HCT116 (cell line): ENCODE results near the gene AKNAD1. TPM values are rescaled to one million over a fixed set of nuclear protein-coding genes. Genes with fewer than 3 reads are reported as not detected.

Source experiments
- ATAC-seq: fragments of 200-7000 bp; cut with Tn5 transposase; 2 replicates; pipeline ENCODE4 v1.9.1; 2020; ENCODE audit warnings: mild to moderate bottlenecking, moderate library complexity
- BruUV-seq: library from RNA; stranded (reverse); fragments of 400-500 nt; replicated peaks from 2 replicates; lab custom pipeline; 2021; lab: Mats Ljungman, UMichigan
- CTCF ChIA-PET: fragments of 300-600 bp; sonication (Branson Sonifier 250); formaldehyde crosslinking; loops from one replicate; lab custom pipeline; 2021; ENCODE audit warnings: antibody characterized with exemption; lab: Charles Lee
- POLR2A ChIA-PET: fragments of 300-600, 350-600 bp; sonication (Branson Sonifier 250); formaldehyde crosslinking; loops from one replicate; lab custom pipeline; 2021; ENCODE audit warnings: antibody characterized with exemption; lab: Charles Lee
- RAD21 ChIA-PET, 2 experiments: fragments of 300-600 bp; sonication (Branson Sonifier 250); formaldehyde crosslinking; loops; one replicate each; lab custom pipeline; 2023; ENCODE audit warnings: low total read pairs in 2 of 2; ENCODE audit not compliant: uncharacterized antibody in 2 of 2, unreplicated experiment in 2 of 2, low non-redundant PET in 1 of 2; lab: Charles Lee
- DNase-seq: peaks from one replicate; pipeline ENCODE4 v3.0.0-alpha.2; 2010; ENCODE audit warnings: low read depth, low spot score
- H2AFZ ChIP-seq: fragments of 200-600 bp; shearing (Covaris generic), sonication (generic); 2 replicates; pipeline ENCODE4 v1.6.1; 2017; ENCODE audit warnings: low read depth, mixed run types, mixed read lengths, antibody characterized with exemption, low read length; ENCODE audit not compliant: poor library complexity, severe bottlenecking
- H3K27ac ChIP-seq: 2 replicates; pipeline ENCODE4 v1.5.1; 2012; ENCODE audit warnings: low read depth, low read length
- H3K27me3 ChIP-seq: fragments of 200-600 bp; sonication (generic); 2 replicates; pipeline ENCODE4 v1.6.1; 2016; ENCODE audit warnings: mixed run types, low read length, mixed read lengths; ENCODE audit not compliant: insufficient read depth
- H3K36me3 ChIP-seq, 2 experiments: fragments of 200-500 bp in 1 of 2; fragments of 200-600 bp in 1 of 2; sonication (Bioruptor generic) in 1 of 2; sonication (generic) in 1 of 2; 2 replicates each; pipeline versions ENCODE4 v1.5.1 to v1.6.1; 2014 to 2016; ENCODE audit warnings: low read length in 2 of 2, inconsistent platforms in 1 of 2, mixed read lengths in 1 of 2, mixed run types in 1 of 2; ENCODE audit not compliant: insufficient read depth in 2 of 2, control insufficient read depth in 1 of 2
- H3K4me1 ChIP-seq, 2 experiments: fragments of 200-600 bp in 1 of 2; sonication (generic) in 1 of 2; 2 replicates each; pipeline versions ENCODE4 v1.5.1 to v1.6.1; 2012 to 2017; ENCODE audit warnings: low read length in 2 of 2, inconsistent platforms in 1 of 2, mild to moderate bottlenecking in 1 of 2, mixed read lengths in 1 of 2, mixed run types in 1 of 2, moderate library complexity in 1 of 2; ENCODE audit not compliant: insufficient read depth in 2 of 2, control insufficient read depth in 1 of 2
- H3K4me2 ChIP-seq: fragments of 200-600 bp; sonication (generic); 2 replicates; pipeline ENCODE4 v1.6.1; 2017; ENCODE audit warnings: mixed run types, low read length, mixed read lengths
- H3K4me3 ChIP-seq, 2 experiments: fragments of 200-600 bp in 1 of 2; sonication (generic) in 1 of 2; replicated peaks in 1 of 2; 2 replicates each; pipeline ENCODE4 v1.5.1; 2011 to 2016; ENCODE audit warnings: low read length in 2 of 2, control low read depth in 1 of 2, low read depth in 1 of 2, mild to moderate bottlenecking in 1 of 2, mixed read lengths in 1 of 2, mixed run types in 1 of 2
- H3K79me2 ChIP-seq: fragments of 200-600 bp; sonication (generic); 2 replicates; pipeline ENCODE4 v1.6.1; 2017; ENCODE audit warnings: mild to moderate bottlenecking, mixed run types, low read length, moderate library complexity, mixed read lengths; ENCODE audit not compliant: insufficient read depth
- H3K9ac ChIP-seq: fragments of 200-600 bp; sonication (generic); 2 replicates; pipeline ENCODE4 v1.6.1; 2016; ENCODE audit warnings: low read length, mixed read lengths
- H3K9me2 ChIP-seq: fragments of 200-600 bp; sonication (generic), shearing (Covaris generic); 2 replicates; pipeline ENCODE4 v1.6.1; 2017; ENCODE audit warnings: mixed run types, mild to moderate bottlenecking, moderate library complexity; ENCODE audit not compliant: insufficient read depth
- H3K9me3 ChIP-seq, 2 experiments: fragments of 200-500 bp in 1 of 2; fragments of 200-600 bp in 1 of 2; sonication (Bioruptor generic) in 1 of 2; sonication (generic) in 1 of 2; 2 replicates each; pipeline ENCODE4 v1.6.1; 2014 to 2017; ENCODE audit warnings: low read length in 2 of 2, mixed read lengths in 2 of 2, inconsistent platforms in 1 of 2, low read depth in 1 of 2, mild to moderate bottlenecking in 1 of 2, mixed run types in 1 of 2, moderate library complexity in 1 of 2; ENCODE audit not compliant: control insufficient read depth in 1 of 2, insufficient read depth in 1 of 2
- H4K20me1 ChIP-seq: fragments of 200-600 bp; sonication (generic), shearing (Covaris generic); 2 replicates; pipeline ENCODE4 v1.6.1; 2017; ENCODE audit warnings: mixed run types, mild to moderate bottlenecking, moderate library complexity; ENCODE audit not compliant: insufficient read depth
- CBX3 ChIP-seq: IDR thresholded peaks from 2 replicates; pipeline ENCODE4 v1.6.1; 2012; ENCODE audit warnings: low read depth
- CEBPB ChIP-seq: IDR thresholded peaks from 2 replicates; pipeline ENCODE4 v1.6.1; 2012; ENCODE audit warnings: low read depth
- EGR1 ChIP-seq: IDR thresholded peaks from 2 replicates; pipeline ENCODE4 v1.6.1; 2012; ENCODE audit warnings: low read depth
- EZH2 ChIP-seq: fragments of 200-600 bp; sonication (generic); IDR thresholded peaks from 2 replicates; pipeline ENCODE4 v1.6.1; 2017; ENCODE audit warnings: antibody characterized with exemption, mixed run types
- EZH2phosphoT487 ChIP-seq: fragments of 200-600 bp; IDR thresholded peaks from 2 replicates; pipeline ENCODE4 v1.6.1; 2018; ENCODE audit warnings: antibody characterized with exemption, borderline replicate concordance
- FOSL1 ChIP-seq: IDR thresholded peaks from 2 replicates; pipeline ENCODE4 v1.6.1; 2012; ENCODE audit warnings: low read depth
- RAD21 ChIP-seq: IDR thresholded peaks from 2 replicates; pipeline ENCODE4 v1.6.1; 2012; ENCODE audit warnings: low read depth, mild to moderate bottlenecking
- SIN3A ChIP-seq: IDR thresholded peaks from 2 replicates; pipeline ENCODE4 v1.6.1; 2012; ENCODE audit warnings: low read depth
- SP1 ChIP-seq: IDR thresholded peaks from 2 replicates; pipeline ENCODE4 v1.6.1; 2012; ENCODE audit warnings: low read depth
- TCF7L2 ChIP-seq: IDR thresholded peaks from 2 replicates; pipeline ENCODE4 v1.7.0; 2011; ENCODE audit warnings: borderline replicate concordance, inconsistent platforms; ENCODE audit not compliant: insufficient read depth, insufficient read length; ENCODE audit errors: extremely low read depth
- YY1 ChIP-seq: IDR thresholded peaks from 2 replicates; pipeline ENCODE4 v1.6.1; 2011; ENCODE audit warnings: low read length, low read depth, moderate library complexity, mild to moderate bottlenecking; ENCODE audit not compliant: insufficient replicate concordance; ENCODE audit errors: extremely low read depth
- intact Hi-C: fragments of 100-400 bp; cut with micrococcal nuclease; formaldehyde crosslinking; loops from 2 replicates; pipeline ENCODE4 v1.10.0; 2022
- total RNA-seq: library from RNA; stranded (reverse); gene quantifications from one replicate; pipeline ENCODE4 v1.2.1, GENCODE V29; 2021; ENCODE audit not compliant: unreplicated experiment
- TF ChIP-seq, protein P1 (sequence below): IDR thresholded peaks from 2 replicates; pipeline ENCODE4 v1.6.1; 2012
- TF ChIP-seq, protein P2 (sequence below): IDR thresholded peaks from 2 replicates; pipeline ENCODE4 v1.6.1; 2012

The AKNAD1 gene
- total RNA-seq, 1 experiment from 2014 or later: 0.15 TPM

DNA sequence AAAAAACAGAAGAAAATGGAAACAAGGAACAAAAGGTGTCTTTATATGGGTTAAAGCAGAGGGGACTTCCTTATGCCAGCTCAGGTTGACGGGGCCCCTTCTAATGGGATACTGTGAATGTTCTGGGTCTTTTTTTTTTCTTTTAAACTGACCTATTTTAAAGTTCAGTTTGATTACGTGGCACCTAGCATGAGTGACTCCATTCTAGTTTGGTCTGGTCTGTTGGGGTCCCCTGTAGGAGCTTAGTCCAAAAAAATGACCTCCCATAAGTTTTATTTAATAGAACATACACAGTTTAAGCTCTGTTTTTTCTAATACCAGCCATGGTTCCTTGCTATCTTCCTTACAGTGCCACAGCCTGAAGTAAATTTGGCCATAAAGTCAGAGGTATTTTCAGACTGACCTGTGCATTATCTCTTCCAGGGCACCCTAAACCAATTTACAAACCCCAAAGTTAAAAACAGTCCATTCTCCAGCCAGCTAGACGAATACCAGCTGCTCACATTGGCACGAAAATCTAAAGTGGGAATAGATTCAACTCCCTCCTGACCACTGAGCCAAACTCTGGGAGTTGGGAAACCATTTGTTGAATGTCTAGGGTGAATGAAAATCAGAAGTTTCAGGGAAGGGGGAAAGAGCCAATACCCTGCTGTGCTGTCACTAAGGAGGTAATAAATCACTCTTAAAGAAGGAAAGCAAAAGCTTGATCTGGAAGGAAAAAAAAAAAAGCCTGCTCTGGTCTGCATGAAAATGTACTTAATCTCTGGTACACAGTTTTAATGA lies 42.4 kb downstream of the AKNAD1 start:
- H3K36me3 ChIP-seq: no peaks in the 10 kb centered on the region
- H3K4me3 ChIP-seq: no peak overlapping the region
- CTCF ChIA-PET: interaction anchor here (1.1 to 1.2 kb wide), 2 partner anchors 12 to 13 kb away, joined by 3 read pairs; no protein-coding TSS in a partner anchor
- no peaks in the 10 kb centered on the region for H3K9me3 ChIP-seq
- no peaks in the 10 kb centered on the region for H4K20me1 ChIP-seq
- no peak overlapping the region for H3K9ac ChIP-seq
- DNase-seq: no peak
- POLR2A ChIA-PET: no interaction called here
- no peak overlapping the region for H3K27ac ChIP-seq
- H3K79me2 ChIP-seq: no peaks in the 10 kb centered on the region
- no peak overlapping the region for H3K4me2 ChIP-seq
- no peak for TF ChIP-seq EGR1
- no peak for TF ChIP-seq SIN3A
- TF ChIP-seq EZH2phosphoT487: no peak
- no peak for TF ChIP-seq EZH2
- TF ChIP-seq, protein P1, sequence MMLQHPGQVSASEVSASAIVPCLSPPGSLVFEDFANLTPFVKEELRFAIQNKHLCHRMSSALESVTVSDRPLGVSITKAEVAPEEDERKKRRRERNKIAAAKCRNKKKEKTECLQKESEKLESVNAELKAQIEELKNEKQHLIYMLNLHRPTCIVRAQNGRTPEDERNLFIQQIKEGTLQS: no peak
- no peak for TF ChIP-seq CBX3
- no peak for TF ChIP-seq RAD21
- TF ChIP-seq YY1: no peak
- no peak for TF ChIP-seq CEBPB
- TF ChIP-seq TCF7L2: no peak
- TF ChIP-seq FOSL1: no peak
- TF ChIP-seq, protein P2, sequence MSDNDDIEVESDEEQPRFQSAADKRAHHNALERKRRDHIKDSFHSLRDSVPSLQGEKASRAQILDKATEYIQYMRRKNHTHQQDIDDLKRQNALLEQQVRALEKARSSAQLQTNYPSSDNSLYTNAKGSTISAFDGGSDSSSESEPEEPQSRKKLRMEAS: no peak
- TF ChIP-seq SP1: no peak
- no TSS peak for BruUV-seq
- H2AFZ ChIP-seq: no peak overlapping the region
- no peaks in the 10 kb centered on the region for H3K27me3 ChIP-seq
- RAD21 ChIA-PET: no interaction called here
- intact Hi-C loops: no loop called here
- H3K4me1 ChIP-seq: peaks cover 6 to 14% of the 10 kb centered on the region in 2 experiments
- no peak for ATAC-seq
- no peaks in the 10 kb centered on the region for H3K9me2 ChIP-seq
